ENCODE data around the gene BACH2. TPM values are rescaled to one million over a fixed set of nuclear protein-coding genes. Genes with fewer than 3 reads are reported as not detected.
"Not testable (repeated sequence)": the region's sequence is repeated elsewhere in the genome, so short reads cannot be mapped to it uniquely, and the experiment has no call there.

Gene BACH2
- total RNA-seq = 10 to 100 TPM in 2 of 4 donors, 1 to 10 TPM in 2; 8.5 to 20.0 (median 13.3) TPM

GRCh38 chr6:90296341-90297114 is at the start of gene BACH2:
BACH2 (minus strand) TSS chr6:90296843; CDS start chr6:90008844, 287,999 bp downstream.
- WGBS = under 1% methylated on average over 33 of the region's 112 CpGs
- H3K27ac ChIP-seq = peak within 1 kb of the TSS; percentile 92
- H3K4me3 ChIP-seq = peak within 1 kb of the TSS; percentile 92
- no peaks in the 10 kb centered on the region for H3K27me3 ChIP-seq
- no peaks in the 10 kb centered on the region for H3K36me3 ChIP-seq
- no peaks in the 10 kb centered on the region for H3K9me3 ChIP-seq
- TF ChIP-seq POLR2A (IDR thresholded peaks at IDR 0.05) (peak in 1 of 2 donors; percentile 42), CTCF (IDR thresholded peaks at IDR 0.05) (peak in 1 of 2 donors; percentile 29), EP300 (IDR thresholded peaks at IDR 0.05) (no peak), POLR2AphosphoS5 (IDR thresholded peaks at IDR 0.05) (peak in 1 of 3 donors; percentile 15)
- DNase-seq (ENCODE audit: low spot score in 2 of 2) = peak; percentile 92 to 93
- H3K4me1 ChIP-seq = peaks cover 17% of the 10 kb centered on the region

- H3K9me3 ChIP-seq = no peaks in the 10 kb centered on the region
- H3K27me3 ChIP-seq = no peaks in the 10 kb centered on the region
- H3K27ac ChIP-seq = no peak overlapping the region
- H3K4me1 ChIP-seq = no peaks in the 10 kb centered on the region
- no peak overlapping the region for H3K4me3 ChIP-seq
- no peaks in the 10 kb centered on the region for H3K36me3 ChIP-seq
- no peak for DNase-seq (ENCODE audit: low spot score in 2 of 2)
- 72% methylated on average over 5 of the region's 5 CpGs for WGBS
- TF ChIP-seq CTCF (IDR thresholded peaks at IDR 0.05) (no peak), EP300 (IDR thresholded peaks at IDR 0.05) (no peak), POLR2A (IDR thresholded peaks at IDR 0.05) (no peak), POLR2AphosphoS5 (IDR thresholded peaks at IDR 0.05) (no peak)
Measured at GRCh38 chr6:90343576-90343975, 46.9 kb upstream of the BACH2 start.

- 91% methylated on average over 1 of the region's 1 CpG for WGBS
- Histone ChIP-seq H3K9me3 (no peaks in the 10 kb centered on the region), H3K27me3 (no peaks in the 10 kb centered on the region), H3K36me3 (no peaks in the 10 kb centered on the region), H3K4me3 (no peak overlapping the region), H3K4me1 (no peaks in the 10 kb centered on the region), H3K27ac (no peak overlapping the region)
- DNase-seq (ENCODE audit: low spot score in 2 of 2) = no peak
- TF ChIP-seq EP300 (IDR thresholded peaks at IDR 0.05) = no peak
- no peak for TF ChIP-seq POLR2A (IDR thresholded peaks at IDR 0.05)
- TF ChIP-seq CTCF (IDR thresholded peaks at IDR 0.05) = no peak
- no peak for TF ChIP-seq POLR2AphosphoS5 (IDR thresholded peaks at IDR 0.05)
Measured at GRCh38 chr6:90338409-90338808, 41.8 kb upstream of the BACH2 start.

- H3K9me3 ChIP-seq = no peaks in the 10 kb centered on the region
- H3K27me3 ChIP-seq = no peaks in the 10 kb centered on the region
- no peak overlapping the region for H3K4me3 ChIP-seq
- DNase-seq (ENCODE audit: low spot score in 2 of 2) = no peak
- TF ChIP-seq EP300 (IDR thresholded peaks at IDR 0.05) (no peak), POLR2A (IDR thresholded peaks at IDR 0.05) (no peak), POLR2AphosphoS5 (IDR thresholded peaks at IDR 0.05) (no peak), CTCF (IDR thresholded peaks at IDR 0.05) (no peak)
- H3K36me3 ChIP-seq = no peaks in the 10 kb centered on the region
- whole genome bisulfite sequencing = 57% methylated on average over 6 of the region's 6 CpGs
- no peak overlapping the region for H3K27ac ChIP-seq
- no peaks in the 10 kb centered on the region for H3K4me1 ChIP-seq
Measured at GRCh38 chr6:90336388-90336947, 39.8 kb upstream of the BACH2 start.

- Histone ChIP-seq H3K27me3 (no peaks in the 10 kb centered on the region), H3K9me3 (no peaks in the 10 kb centered on the region), H3K36me3 (no peaks in the 10 kb centered on the region), H3K27ac (no peak overlapping the region), H3K4me1 (no peaks in the 10 kb centered on the region), H3K4me3 (no peak overlapping the region)
- no peak for DNase-seq (ENCODE audit: low spot score in 2 of 2)
- no peak for TF ChIP-seq POLR2A (IDR thresholded peaks at IDR 0.05)
- TF ChIP-seq CTCF (IDR thresholded peaks at IDR 0.05) = no peak
- no peak for TF ChIP-seq EP300 (IDR thresholded peaks at IDR 0.05)
- no peak for TF ChIP-seq POLR2AphosphoS5 (IDR thresholded peaks at IDR 0.05)
- 100% methylated on average over 1 of the region's 1 CpG for WGBS
Measured at GRCh38 chr6:90333928-90334327, 37.3 kb upstream of the BACH2 start.

GRCh38 chr6:90332978-90333543 is 36.4 kb upstream of the BACH2 start:
- not testable (repeated sequence) for H3K27me3 ChIP-seq; H3K27ac ChIP-seq; H3K9me3 ChIP-seq; H3K4me3 ChIP-seq; DNase-seq (ENCODE audit: low spot score in 2 of 2); H3K36me3 ChIP-seq; H3K4me1 ChIP-seq
- WGBS = 81% methylated on average over 2 of the region's 2 CpGs
